HuH-7 (cell line): ENCODE measurements around the gene TRPC5OS.

ENCODE experiments used
- DNase-seq: peaks from one replicate; pipeline ENCODE4 v3.0.0; 2011; ENCODE audit warnings: low spot score

The TRPC5OS gene

DNA sequence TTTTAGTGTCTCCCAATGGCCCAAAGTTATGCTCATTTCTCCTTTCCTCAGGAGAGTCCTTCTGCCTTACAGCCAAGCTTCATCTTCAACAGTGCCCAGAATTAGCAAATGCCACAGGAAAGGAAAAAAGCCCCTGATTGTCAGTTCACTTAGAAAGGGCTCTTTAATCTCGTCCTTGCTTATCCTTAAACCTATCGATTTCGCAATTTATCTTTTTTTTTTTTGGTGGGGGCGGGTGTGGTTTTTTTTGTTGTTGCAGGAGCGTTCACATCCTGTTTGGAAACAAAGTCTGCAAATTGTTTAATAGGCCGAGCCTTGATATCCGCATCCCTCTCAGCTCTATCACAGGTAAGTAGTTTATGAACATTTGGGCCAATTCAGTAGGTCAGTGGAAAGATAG lies 20.2 kb downstream of the TRPC5OS start:
- DNase-seq = no peak

GRCh38 chrX:111914398-111915090 lies 38.6 kb downstream of the TRPC5OS start:
- no peak for DNase-seq

DNA sequence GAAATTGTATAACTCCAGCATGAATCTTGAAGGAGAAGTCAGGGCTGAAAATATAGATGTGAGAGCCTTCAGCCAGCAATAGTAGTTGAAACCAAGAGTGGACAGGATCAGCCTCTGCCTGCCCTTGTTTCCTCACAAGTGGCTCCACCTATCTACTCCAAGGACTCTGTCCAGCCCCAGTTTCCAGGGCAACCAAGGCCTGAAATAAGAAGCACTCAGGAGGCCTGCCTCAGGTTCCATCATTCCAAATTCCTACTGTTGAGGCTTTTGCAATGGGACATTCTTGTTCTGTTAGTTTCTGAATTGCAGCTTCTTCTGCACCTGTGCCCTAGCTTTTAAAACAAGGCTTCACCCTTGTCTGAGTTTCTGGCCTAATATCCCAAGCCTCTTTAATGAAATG lies 41.6 kb downstream of the TRPC5OS start:
- DNase-seq = no peak

- no peak for DNase-seq
Observed at GRCh38 chrX:111928456-111928855, 52.5 kb downstream of the TRPC5OS start.
